ENCODE data around the gene OPHN1.

OPHN1 gene

DNA sequence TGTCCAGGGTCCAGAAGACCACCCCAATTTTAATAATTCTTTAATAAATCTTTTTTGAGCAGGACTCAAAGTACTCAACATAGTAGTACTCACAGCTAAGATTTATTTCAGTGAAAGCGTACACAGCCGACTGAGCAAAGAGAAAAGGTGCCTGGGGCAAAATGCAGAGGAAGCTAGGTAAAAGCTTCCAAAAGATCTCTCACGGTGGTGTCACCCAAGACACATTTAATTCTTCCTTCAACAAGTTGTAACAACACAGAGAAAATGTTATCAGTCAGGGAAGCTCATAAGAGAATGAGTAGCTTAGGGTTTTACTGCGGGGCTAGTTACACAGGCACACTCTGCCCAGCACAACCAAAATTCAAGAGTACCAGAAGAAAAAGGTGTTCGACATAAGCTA is 201.1 kb downstream of the OPHN1 start:
- intact Hi-C loops (cut with micrococcal nuclease), result no loop called here
- no peaks in the 10 kb centered on the region for H3K27me3 Mint-ChIP-seq
- H3K4me1 Mint-ChIP-seq (ENCODE audit: low read depth), result no peaks in the 10 kb centered on the region
- no peak overlapping the region for H3K4me3 Mint-ChIP-seq
- no peak overlapping the region for H3K27ac Mint-ChIP-seq
- H3K36me3 Mint-ChIP-seq (ENCODE audit: low read depth), result no peaks in the 10 kb centered on the region
- no peaks in the 10 kb centered on the region for H3K9me3 Mint-ChIP-seq

DNA sequence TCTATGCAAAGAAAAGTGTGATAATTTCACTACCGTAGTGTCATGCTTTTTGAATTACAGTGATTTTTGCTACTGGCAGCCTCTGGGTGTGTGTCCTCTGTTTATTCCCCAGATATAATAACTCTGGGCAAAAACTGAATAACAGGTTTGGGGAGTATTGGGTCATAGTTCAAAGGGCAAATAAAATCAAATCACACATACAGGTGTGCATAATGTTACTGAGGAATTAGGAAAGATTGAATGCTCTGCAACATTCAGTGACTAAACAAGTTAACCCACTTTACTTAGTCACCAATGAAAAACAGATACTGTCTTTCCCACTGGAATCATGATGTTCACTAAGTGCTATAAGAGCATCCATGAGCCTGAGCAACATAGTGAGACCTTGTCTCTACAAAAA is 224.3 kb downstream of the OPHN1 start:
- Mint-ChIP-seq H3K4me3 (no peak overlapping the region), H3K4me1 (ENCODE audit: low read depth) (peaks cover 23% of the 10 kb centered on the region), H3K27ac (no peak overlapping the region), H3K9me3 (no peaks in the 10 kb centered on the region), H3K27me3 (no peaks in the 10 kb centered on the region), H3K36me3 (ENCODE audit: low read depth) (no peaks in the 10 kb centered on the region)
- intact Hi-C loops (cut with micrococcal nuclease), result no loop called here

DNA sequence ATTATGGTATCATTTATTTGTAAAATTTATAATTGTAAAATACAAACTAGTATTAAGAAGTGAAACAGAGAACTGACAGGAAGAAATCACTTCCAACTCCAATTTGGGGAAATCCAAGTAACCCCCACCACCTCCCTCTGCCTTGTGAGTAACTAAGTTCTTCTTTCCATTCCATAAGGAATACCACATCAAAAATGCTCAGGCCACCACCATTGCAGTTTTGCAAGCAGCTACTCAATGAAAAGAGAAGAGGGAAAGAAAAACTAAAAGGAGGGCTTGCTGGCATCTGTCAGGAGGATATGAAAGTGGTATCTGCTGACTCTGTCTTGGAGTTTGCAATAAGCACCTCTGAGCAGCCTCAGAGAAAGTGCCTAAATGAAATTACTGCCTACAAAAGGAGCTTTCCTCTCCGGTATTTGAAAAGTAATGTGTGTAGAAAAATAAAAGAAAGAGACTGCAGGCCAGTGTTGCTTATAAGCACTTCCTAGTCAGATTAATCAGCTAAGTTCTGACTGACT is 228.7 kb downstream of the OPHN1 start:
- H3K27me3 Mint-ChIP-seq, result no peaks in the 10 kb centered on the region
- H3K36me3 Mint-ChIP-seq (ENCODE audit: low read depth), result no peaks in the 10 kb centered on the region
- H3K27ac Mint-ChIP-seq, result peak overlapping the region; percentile 85
- no peaks in the 10 kb centered on the region for H3K9me3 Mint-ChIP-seq
- peaks cover 33% of the 10 kb centered on the region for H3K4me1 Mint-ChIP-seq (ENCODE audit: low read depth)
- intact Hi-C loops (cut with micrococcal nuclease), result no loop called here
- no peak overlapping the region for H3K4me3 Mint-ChIP-seq

DNA sequence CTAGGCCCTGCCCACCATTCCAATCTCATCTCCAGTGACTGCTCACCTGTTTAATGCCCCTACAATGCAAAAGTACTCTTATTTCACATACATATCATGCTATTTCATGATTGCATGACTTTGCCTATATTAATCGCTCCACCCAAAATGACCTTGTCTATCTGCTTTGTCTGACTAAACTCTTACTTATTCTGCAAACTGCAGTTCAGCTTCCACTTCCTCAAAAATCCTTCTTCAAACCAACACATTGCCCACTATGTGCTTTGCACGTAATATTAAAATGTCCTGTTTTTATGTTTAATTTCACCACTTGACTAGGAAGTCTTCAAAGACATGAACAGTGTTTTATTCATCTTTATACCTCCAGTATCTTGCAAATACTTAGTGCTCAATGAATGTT is 229.6 kb downstream of the OPHN1 start:
- H3K9me3 Mint-ChIP-seq, result no peaks in the 10 kb centered on the region
- H3K4me3 Mint-ChIP-seq, result no peak overlapping the region
- no peaks in the 10 kb centered on the region for H3K36me3 Mint-ChIP-seq (ENCODE audit: low read depth)
- peak overlapping the region; percentile 85 for H3K27ac Mint-ChIP-seq
- intact Hi-C loops (cut with micrococcal nuclease), result no loop called here
- H3K27me3 Mint-ChIP-seq, result no peaks in the 10 kb centered on the region
- H3K4me1 Mint-ChIP-seq (ENCODE audit: low read depth), result peaks cover 28% of the 10 kb centered on the region

DNA sequence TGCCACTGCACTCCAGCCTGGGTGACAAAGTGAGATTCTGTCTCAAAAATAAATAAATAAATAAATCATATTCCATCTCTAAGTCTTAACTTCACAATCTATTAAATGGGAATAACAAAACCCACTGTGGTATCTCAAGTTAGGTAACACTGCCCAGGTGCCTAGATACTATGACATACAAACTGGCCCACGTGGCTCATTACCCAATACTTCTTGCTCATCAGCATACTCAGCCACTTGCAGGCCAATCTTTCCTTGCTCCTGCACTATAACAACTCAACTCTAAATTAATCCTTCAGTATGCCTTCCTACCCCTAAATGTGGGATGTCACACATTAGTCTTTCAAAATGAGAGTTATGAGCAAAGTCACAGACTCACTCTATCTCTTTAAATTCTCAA is 230.1 kb downstream of the OPHN1 start:
- H3K27me3 Mint-ChIP-seq, result no peaks in the 10 kb centered on the region
- H3K9me3 Mint-ChIP-seq, result no peaks in the 10 kb centered on the region
- peak overlapping the region; percentile 85 for H3K27ac Mint-ChIP-seq
- no peaks in the 10 kb centered on the region for H3K36me3 Mint-ChIP-seq (ENCODE audit: low read depth)
- peaks cover 28% of the 10 kb centered on the region for H3K4me1 Mint-ChIP-seq (ENCODE audit: low read depth)
- no peak overlapping the region for H3K4me3 Mint-ChIP-seq
- intact Hi-C loops (cut with micrococcal nuclease), result no loop called here

DNA sequence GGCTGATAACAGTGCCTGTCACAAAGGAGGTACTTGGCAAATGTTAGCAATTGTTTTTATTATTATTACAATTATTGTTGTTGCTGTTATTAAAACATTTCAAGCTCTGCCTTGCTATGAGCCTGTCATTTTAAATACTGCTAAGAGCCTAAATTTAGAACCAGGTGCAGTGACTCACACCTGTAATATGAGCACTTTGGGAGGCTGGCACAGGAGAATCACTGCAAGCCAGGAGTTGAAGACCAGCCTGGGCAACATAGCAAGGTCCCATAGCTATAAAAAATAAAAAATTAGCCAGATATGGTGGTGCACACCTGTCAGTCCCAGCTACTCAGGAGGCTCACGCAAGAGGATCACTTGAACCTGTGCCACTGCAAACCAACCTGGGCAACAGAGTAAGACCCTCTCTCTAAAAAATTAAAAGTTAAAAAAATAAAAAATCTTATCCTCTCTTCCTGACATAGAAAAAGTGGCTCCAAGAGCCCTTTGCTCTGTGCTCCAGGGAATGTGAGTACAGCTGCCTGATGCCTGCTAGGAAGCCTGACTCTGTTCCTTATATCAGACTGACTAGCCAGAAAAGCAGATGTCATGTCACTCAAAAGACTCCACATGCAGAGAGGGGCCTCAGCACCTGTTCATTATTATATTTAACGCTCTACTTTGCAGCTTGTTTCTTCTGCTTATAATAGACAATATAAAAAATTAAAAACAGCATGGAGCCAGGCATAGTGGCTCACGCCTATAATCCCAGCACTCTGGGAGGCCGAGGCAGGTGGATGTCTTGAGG is 234.0 kb downstream of the OPHN1 start:
- H3K4me1 Mint-ChIP-seq (ENCODE audit: low read depth), result peaks cover 12% of the 10 kb centered on the region
- H3K36me3 Mint-ChIP-seq (ENCODE audit: low read depth), result no peaks in the 10 kb centered on the region
- no peaks in the 10 kb centered on the region for H3K9me3 Mint-ChIP-seq
- no peak overlapping the region for H3K4me3 Mint-ChIP-seq
- no peaks in the 10 kb centered on the region for H3K27me3 Mint-ChIP-seq
- intact Hi-C loops (cut with micrococcal nuclease), result loop anchor here (5.0 kb wide), 1 partner anchor 298 kb away; the partner anchor contains the start of gene YIPF6
- no peak overlapping the region for H3K27ac Mint-ChIP-seq

DNA sequence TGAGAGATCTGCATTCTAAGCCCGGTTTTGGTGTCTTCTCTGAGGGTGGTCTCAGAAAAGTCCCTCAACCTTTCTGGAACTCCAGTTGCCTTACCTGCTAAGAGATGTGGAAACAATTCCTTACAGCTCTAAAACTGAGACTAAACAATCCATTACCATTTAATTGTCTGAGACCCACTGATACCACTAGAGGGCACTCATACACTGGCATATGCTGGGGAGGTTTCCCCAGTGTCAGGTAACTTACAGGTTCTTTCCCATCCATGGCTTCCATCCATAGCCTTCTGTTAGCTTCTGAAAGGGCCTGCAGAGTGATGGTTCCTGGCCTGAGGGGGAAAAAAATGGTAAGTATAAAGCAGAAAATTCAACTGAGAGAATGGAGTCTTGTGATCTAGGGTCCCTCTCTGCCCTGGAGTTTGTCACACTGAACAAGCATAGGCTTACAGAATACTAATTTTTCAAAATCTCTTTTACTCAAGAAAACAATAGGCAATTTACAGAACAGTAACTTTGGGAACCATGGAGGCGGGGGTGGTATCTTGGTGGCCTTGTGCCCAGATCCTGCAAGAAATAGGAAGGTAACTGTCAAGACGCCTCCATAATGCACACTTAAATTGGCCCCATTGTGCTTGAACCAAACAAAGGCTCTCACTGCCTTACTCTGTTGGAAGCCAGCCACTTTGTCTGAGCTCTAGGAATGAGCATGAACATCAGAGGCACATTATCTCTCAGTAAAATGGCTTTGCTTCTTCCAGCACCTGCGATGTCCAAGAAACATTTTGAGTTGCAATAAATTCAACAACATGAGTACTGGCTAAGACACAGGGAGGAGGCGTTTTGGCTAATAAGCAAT is 236.1 kb downstream of the OPHN1 start:
- H3K27me3 Mint-ChIP-seq, result no peaks in the 10 kb centered on the region
- no peak overlapping the region for H3K4me3 Mint-ChIP-seq
- no peaks in the 10 kb centered on the region for H3K9me3 Mint-ChIP-seq
- intact Hi-C loops (cut with micrococcal nuclease), result loop anchor here (5.0 kb wide), 1 partner anchor 300 kb away; the partner anchor contains the start of gene YIPF6
- no peaks in the 10 kb centered on the region for H3K4me1 Mint-ChIP-seq (ENCODE audit: low read depth)
- H3K27ac Mint-ChIP-seq, result no peak overlapping the region
- H3K36me3 Mint-ChIP-seq (ENCODE audit: low read depth), result peaks cover 5% of the 10 kb centered on the region

DNA sequence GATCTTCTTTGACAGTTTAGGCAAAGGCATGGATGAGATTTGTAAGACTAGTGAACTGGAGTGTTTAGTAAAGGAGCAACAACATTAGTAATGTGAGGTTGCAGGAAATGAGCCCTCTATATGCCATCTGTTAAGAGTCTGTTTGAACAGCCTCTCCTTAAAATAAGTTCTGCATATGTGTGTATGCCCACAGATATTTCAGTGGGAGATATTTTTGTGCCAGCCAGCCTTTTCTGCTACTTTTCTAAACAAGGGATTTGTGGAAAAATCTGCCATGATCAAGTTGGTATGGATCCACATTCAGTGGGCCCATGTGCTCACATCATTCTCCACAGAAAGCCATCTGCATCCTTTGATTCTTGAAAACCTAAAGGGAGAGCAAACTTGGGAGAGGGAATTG is 237.7 kb downstream of the OPHN1 start:
- intact Hi-C loops (cut with micrococcal nuclease), result loop anchor here (5.0 kb wide), 1 partner anchor 302 kb away; the partner anchor contains the start of gene YIPF6
- no peaks in the 10 kb centered on the region for H3K9me3 Mint-ChIP-seq
- peaks cover 7% of the 10 kb centered on the region for H3K36me3 Mint-ChIP-seq (ENCODE audit: low read depth)
- no peaks in the 10 kb centered on the region for H3K4me1 Mint-ChIP-seq (ENCODE audit: low read depth)
- no peak overlapping the region for H3K27ac Mint-ChIP-seq
- H3K27me3 Mint-ChIP-seq, result no peaks in the 10 kb centered on the region
- no peak overlapping the region for H3K4me3 Mint-ChIP-seq

DNA sequence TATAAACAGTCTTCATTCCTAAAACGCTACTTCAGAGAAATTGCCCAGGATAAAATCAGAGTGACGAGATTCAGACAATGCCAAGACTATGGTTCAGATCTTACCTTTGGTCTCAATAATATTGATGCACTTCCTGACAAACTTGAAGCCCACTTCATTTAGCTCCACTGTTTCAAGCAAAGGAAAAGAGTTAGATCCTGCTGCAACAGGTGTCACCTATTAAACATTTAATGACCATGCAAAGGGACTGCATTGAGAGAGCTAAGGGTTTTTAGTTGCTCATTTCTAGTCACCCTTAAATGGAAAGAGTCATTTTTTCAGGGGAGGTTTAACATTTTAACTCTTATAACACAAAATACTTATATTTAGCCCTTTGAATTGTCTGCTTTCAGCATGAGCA is 239.5 kb downstream of the OPHN1 start:
- intact Hi-C loops (cut with micrococcal nuclease), result no loop called here
- Mint-ChIP-seq H3K4me1 (ENCODE audit: low read depth) (no peaks in the 10 kb centered on the region), H3K4me3 (no peak overlapping the region), H3K27ac (no peak overlapping the region), H3K27me3 (no peaks in the 10 kb centered on the region), H3K9me3 (no peaks in the 10 kb centered on the region), H3K36me3 (ENCODE audit: low read depth) (peaks cover 7% of the 10 kb centered on the region)

DNA sequence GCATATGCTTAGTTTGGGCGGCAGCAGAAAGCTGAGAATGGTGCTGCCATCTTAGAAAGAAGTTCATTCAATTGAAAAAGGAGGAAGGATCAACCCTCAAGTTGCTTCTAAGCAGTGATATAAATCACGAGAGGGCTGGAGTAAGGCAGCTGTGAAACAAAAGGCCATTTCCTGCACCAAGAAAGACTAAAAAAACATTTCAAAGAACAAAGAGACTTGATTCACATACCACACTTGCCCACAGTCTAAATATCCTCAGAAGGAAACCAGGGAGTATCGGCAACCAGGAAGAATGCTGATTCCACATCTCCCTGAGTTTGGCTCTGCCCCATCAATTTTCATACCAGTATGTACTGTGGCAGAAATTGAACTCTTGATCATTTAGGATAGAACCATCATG is 240.1 kb downstream of the OPHN1 start:
- peaks cover 7% of the 10 kb centered on the region for H3K36me3 Mint-ChIP-seq (ENCODE audit: low read depth)
- intact Hi-C loops (cut with micrococcal nuclease), result no loop called here
- H3K9me3 Mint-ChIP-seq, result no peaks in the 10 kb centered on the region
- no peak overlapping the region for H3K27ac Mint-ChIP-seq
- H3K4me3 Mint-ChIP-seq, result no peak overlapping the region
- H3K27me3 Mint-ChIP-seq, result no peaks in the 10 kb centered on the region
- H3K4me1 Mint-ChIP-seq (ENCODE audit: low read depth), result no peaks in the 10 kb centered on the region

DNA sequence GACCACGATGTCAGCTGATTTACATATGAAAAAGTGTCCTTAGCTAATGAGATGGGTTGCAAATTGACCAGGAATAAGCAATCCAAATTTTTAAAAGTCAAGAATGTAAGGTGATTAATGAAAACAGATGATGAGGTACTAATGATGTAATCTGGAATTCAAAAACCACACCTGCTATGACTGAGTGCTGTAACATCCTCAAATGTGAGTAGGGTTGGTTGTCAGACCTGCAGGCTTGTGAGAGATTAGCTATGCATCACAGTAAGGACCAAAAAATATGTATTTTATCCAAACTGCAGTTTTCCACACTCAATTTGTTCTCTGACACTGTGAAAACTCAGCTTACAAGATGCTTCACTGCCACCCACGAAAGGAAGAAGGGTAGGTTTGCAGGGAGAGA is 242.5 kb downstream of the OPHN1 start:
- intact Hi-C loops (cut with micrococcal nuclease), result no loop called here
- H3K36me3 Mint-ChIP-seq (ENCODE audit: low read depth), result peaks cover 12% of the 10 kb centered on the region
- H3K27me3 Mint-ChIP-seq, result no peaks in the 10 kb centered on the region
- H3K9me3 Mint-ChIP-seq, result no peaks in the 10 kb centered on the region
- H3K27ac Mint-ChIP-seq, result no peak overlapping the region
- H3K4me1 Mint-ChIP-seq (ENCODE audit: low read depth), result peaks cover 7% of the 10 kb centered on the region
- H3K4me3 Mint-ChIP-seq, result no peak overlapping the region

DNA sequence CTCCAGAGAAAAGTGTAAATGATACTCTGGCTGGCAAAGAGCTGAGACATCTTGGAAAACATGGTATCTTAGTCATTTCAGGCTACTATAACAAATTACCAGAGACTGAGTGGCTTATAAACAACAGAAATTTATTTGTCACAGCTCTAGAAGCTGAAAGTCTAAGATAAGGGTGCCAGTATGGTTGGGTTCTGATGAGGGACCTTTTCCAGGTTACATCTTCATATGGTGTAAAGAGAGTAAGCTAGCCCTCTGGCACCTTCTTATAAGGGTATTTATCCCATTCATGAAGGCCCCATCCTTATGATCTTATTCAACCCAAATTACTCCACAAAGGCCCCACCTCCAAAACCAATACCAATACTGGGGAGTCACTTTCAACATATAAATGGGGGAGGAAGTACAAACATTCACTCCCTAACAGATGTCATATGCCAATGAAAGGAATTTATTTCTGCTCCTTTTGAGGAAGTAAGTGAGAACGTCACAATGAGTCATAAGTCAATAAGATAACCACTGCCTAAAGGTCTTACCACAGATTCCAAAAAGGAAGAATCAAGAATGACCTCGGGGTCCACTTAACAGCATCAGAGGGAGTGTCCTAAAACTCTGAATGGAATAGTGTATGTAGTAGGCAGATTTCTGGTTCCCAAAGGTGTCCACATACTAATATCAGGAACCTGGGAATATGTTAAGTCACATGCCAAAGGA is 246.6 kb downstream of the OPHN1 start:
- H3K4me3 Mint-ChIP-seq, result no peak overlapping the region
- peaks cover 19% of the 10 kb centered on the region for H3K4me1 Mint-ChIP-seq (ENCODE audit: low read depth)
- peak overlapping the region; percentile 84 for H3K27ac Mint-ChIP-seq
- no peaks in the 10 kb centered on the region for H3K9me3 Mint-ChIP-seq
- intact Hi-C loops (cut with micrococcal nuclease), result loop anchor here (10.0 kb wide), 1 partner anchor 508 kb away; no protein-coding TSS in a partner anchor
- H3K36me3 Mint-ChIP-seq (ENCODE audit: low read depth), result peaks cover 5% of the 10 kb centered on the region
- H3K27me3 Mint-ChIP-seq, result no peaks in the 10 kb centered on the region

DNA sequence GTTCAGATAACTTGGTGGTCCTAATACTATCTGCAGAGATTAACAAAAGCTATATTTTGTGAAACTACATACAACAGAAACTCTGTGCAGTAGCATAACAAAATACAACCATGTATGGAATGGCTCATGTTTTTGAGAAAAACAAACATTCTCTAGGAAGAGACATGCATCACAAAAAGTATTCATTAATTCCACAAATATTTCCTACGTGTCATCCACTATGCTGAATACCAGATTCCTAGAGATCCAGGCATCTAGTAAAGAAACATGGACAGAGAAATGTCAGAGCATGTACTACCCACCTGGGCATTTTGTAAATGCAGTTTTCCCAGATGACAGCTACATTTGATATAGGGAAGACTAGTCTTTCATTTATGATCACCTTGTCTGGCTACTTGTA is 248.1 kb downstream of the OPHN1 start:
- peak overlapping the region; percentile 13 for H3K27ac Mint-ChIP-seq
- peaks cover 19% of the 10 kb centered on the region for H3K4me1 Mint-ChIP-seq (ENCODE audit: low read depth)
- no peaks in the 10 kb centered on the region for H3K27me3 Mint-ChIP-seq
- intact Hi-C loops (cut with micrococcal nuclease), result loop anchor here (10.0 kb wide), 1 partner anchor 510 kb away; no protein-coding TSS in a partner anchor
- no peaks in the 10 kb centered on the region for H3K9me3 Mint-ChIP-seq
- H3K36me3 Mint-ChIP-seq (ENCODE audit: low read depth), result peaks cover 5% of the 10 kb centered on the region
- H3K4me3 Mint-ChIP-seq, result no peak overlapping the region

All from dendritic cell treated with granulocyte-macrophage colony-stimulating factor and Interleukin-4, amounts not matched to agents 40 ng/mL and 50 ng/mL, for 4 days (primary cell).